ENCODE measurements around the gene PTP4A1.

The PTP4A1 gene

GRCh38 chr6:63560801-63561287 lies 11.4 kb upstream of the PTP4A1 start:
- H3K27me3 ChIP-seq (ENCODE audit: control insufficient read depth in 1 of 2, insufficient read depth in 1 of 2, low read length in 2 of 2) = no peaks in the 10 kb centered on the region
- H2BK120ac ChIP-seq (ENCODE audit: low read depth, low read length) = no peak overlapping the region
- H3K79me1 ChIP-seq (replicated peaks; ENCODE audit: low read length, poor library complexity, severe bottlenecking) = no peaks in the 10 kb centered on the region
- no peak overlapping the region for H3K4me2 ChIP-seq (ENCODE audit: low read length, poor library complexity, severe bottlenecking)
- no peak overlapping the region for H2BK12ac ChIP-seq (ENCODE audit: low read length in 2 of 2)
- H3K23ac ChIP-seq (ENCODE audit: low read length in 2 of 2) = no peak overlapping the region
- no peak overlapping the region for H2BK15ac ChIP-seq (ENCODE audit: low read depth, poor library complexity, severe bottlenecking)
- no peak overlapping the region for H3K4me3 ChIP-seq (ENCODE audit: insufficient read depth in 1 of 2, low read depth in 1 of 2, low read length in 2 of 2)
- WGBS = 67% methylated on average over 1 of the region's 1 CpG
- H3K4me1 ChIP-seq (ENCODE audit: control insufficient read depth, insufficient read depth, low read depth, low read length) = no peaks in the 10 kb centered on the region
- no peak overlapping the region for H3K4ac ChIP-seq (ENCODE audit: low read depth in 1 of 2, low read length in 2 of 2)
- no peak overlapping the region for H3K27ac ChIP-seq (ENCODE audit: low read length, poor library complexity, severe bottlenecking)
- no peak overlapping the region for H3K18ac ChIP-seq (ENCODE audit: low read depth in 1 of 2, low read length in 2 of 2)
- H2AFZ ChIP-seq (ENCODE audit: low read depth, low read length) = no peak overlapping the region
- peak; percentile 50 for DNase-seq
- H4K91ac ChIP-seq (ENCODE audit: low read length) = no peak overlapping the region
- no peaks in the 10 kb centered on the region for H3K36me3 ChIP-seq (ENCODE audit: control insufficient read depth in 1 of 2, insufficient read depth in 2 of 2, low read depth in 1 of 2, low read length in 2 of 2)
- no peak overlapping the region for H4K8ac ChIP-seq (ENCODE audit: low read length)
- H2AK5ac ChIP-seq (ENCODE audit: low read length, severe bottlenecking) = no peak overlapping the region
- no peaks in the 10 kb centered on the region for H3K9me3 ChIP-seq (ENCODE audit: control insufficient read depth, low read length)
- H2BK5ac ChIP-seq (ENCODE audit: low read depth, low read length, poor library complexity, severe bottlenecking) = no peak overlapping the region
- H3K9ac ChIP-seq (ENCODE audit: low read length) = no peak overlapping the region
- no peak overlapping the region for H3K14ac ChIP-seq (ENCODE audit: low read length in 2 of 2)

- Histone ChIP-seq H3K14ac (ENCODE audit: low read length in 2 of 2) (no peak overlapping the region), H3K9me3 (ENCODE audit: control insufficient read depth, low read length) (no peaks in the 10 kb centered on the region), H3K4me1 (ENCODE audit: control insufficient read depth, insufficient read depth, low read depth, low read length) (no peaks in the 10 kb centered on the region), H2BK5ac (ENCODE audit: low read depth, low read length, poor library complexity, severe bottlenecking) (no peak overlapping the region), H3K27ac (ENCODE audit: low read length, poor library complexity, severe bottlenecking) (no peak overlapping the region), H3K27me3 (ENCODE audit: control insufficient read depth in 1 of 2, insufficient read depth in 1 of 2, low read length in 2 of 2) (no peaks in the 10 kb centered on the region), H3K4me2 (ENCODE audit: low read length, poor library complexity, severe bottlenecking) (no peak overlapping the region), H4K91ac (ENCODE audit: low read length) (no peak overlapping the region), H4K8ac (ENCODE audit: low read length) (no peak overlapping the region), H2AK5ac (ENCODE audit: low read length, severe bottlenecking) (no peak overlapping the region), H3K18ac (ENCODE audit: low read depth in 1 of 2, low read length in 2 of 2) (no peak overlapping the region), H2AFZ (ENCODE audit: low read depth, low read length) (no peak overlapping the region), H3K79me1 (replicated peaks; ENCODE audit: low read length, poor library complexity, severe bottlenecking) (no peaks in the 10 kb centered on the region), H3K36me3 (ENCODE audit: control insufficient read depth in 1 of 2, insufficient read depth in 2 of 2, low read depth in 1 of 2, low read length in 2 of 2) (no peaks in the 10 kb centered on the region), H2BK120ac (ENCODE audit: low read depth, low read length) (no peak overlapping the region), H3K4ac (ENCODE audit: low read depth in 1 of 2, low read length in 2 of 2) (no peak overlapping the region), H3K4me3 (ENCODE audit: insufficient read depth in 1 of 2, low read depth in 1 of 2, low read length in 2 of 2) (no peak overlapping the region), H3K23ac (ENCODE audit: low read length in 2 of 2) (no peak overlapping the region), H2BK15ac (ENCODE audit: low read depth, poor library complexity, severe bottlenecking) (no peak overlapping the region), H2BK12ac (ENCODE audit: low read length in 2 of 2) (no peak overlapping the region), H3K9ac (ENCODE audit: low read length) (no peak overlapping the region)
- DNase-seq = no peak
- 100% methylated on average over 1 of the region's 2 CpGs for WGBS
Measured at GRCh38 chr6:63561288-63561687, 11.0 kb upstream of the PTP4A1 start.

- no peak overlapping the region for H3K27ac ChIP-seq (ENCODE audit: low read length, poor library complexity, severe bottlenecking)
- 93% methylated on average over 1 of the region's 1 CpG for WGBS
- H3K27me3 ChIP-seq (ENCODE audit: control insufficient read depth in 1 of 2, insufficient read depth in 1 of 2, low read length in 2 of 2) = no peaks in the 10 kb centered on the region
- no peak for DNase-seq
- no peaks in the 10 kb centered on the region for H3K9me3 ChIP-seq (ENCODE audit: control insufficient read depth, low read length)
- no peak overlapping the region for H3K4me2 ChIP-seq (ENCODE audit: low read length, poor library complexity, severe bottlenecking)
- H2BK15ac ChIP-seq (ENCODE audit: low read depth, poor library complexity, severe bottlenecking) = no peak overlapping the region
- no peak overlapping the region for H2AFZ ChIP-seq (ENCODE audit: low read depth, low read length)
- H2BK12ac ChIP-seq (ENCODE audit: low read length in 2 of 2) = no peak overlapping the region
- no peak overlapping the region for H2BK5ac ChIP-seq (ENCODE audit: low read depth, low read length, poor library complexity, severe bottlenecking)
- H3K79me1 ChIP-seq (replicated peaks; ENCODE audit: low read length, poor library complexity, severe bottlenecking) = no peaks in the 10 kb centered on the region
- H4K8ac ChIP-seq (ENCODE audit: low read length) = peak overlapping the region; percentile 41
- no peaks in the 10 kb centered on the region for H3K36me3 ChIP-seq (ENCODE audit: control insufficient read depth in 1 of 2, insufficient read depth in 2 of 2, low read depth in 1 of 2, low read length in 2 of 2)
- H2BK120ac ChIP-seq (ENCODE audit: low read depth, low read length) = no peak overlapping the region
- no peak overlapping the region for H3K4me3 ChIP-seq (ENCODE audit: insufficient read depth in 1 of 2, low read depth in 1 of 2, low read length in 2 of 2)
- H2AK5ac ChIP-seq (ENCODE audit: low read length, severe bottlenecking) = no peak overlapping the region
- no peak overlapping the region for H3K14ac ChIP-seq (ENCODE audit: low read length in 2 of 2)
- no peaks in the 10 kb centered on the region for H3K4me1 ChIP-seq (ENCODE audit: control insufficient read depth, insufficient read depth, low read depth, low read length)
- H3K23ac ChIP-seq (ENCODE audit: low read length in 2 of 2) = no peak overlapping the region
- H3K18ac ChIP-seq (ENCODE audit: low read depth in 1 of 2, low read length in 2 of 2) = no peak overlapping the region
- H3K4ac ChIP-seq (ENCODE audit: low read depth in 1 of 2, low read length in 2 of 2) = no peak overlapping the region
- H3K9ac ChIP-seq (ENCODE audit: low read length) = no peak overlapping the region
- H4K91ac ChIP-seq (ENCODE audit: low read length) = no peak overlapping the region
Measured at GRCh38 chr6:63563235-63563634, 9.0 kb upstream of the PTP4A1 start.

GRCh38 chr6:63565058-63565726 lies 7.1 kb upstream of the PTP4A1 start:
- no peak overlapping the region for H2BK12ac ChIP-seq (ENCODE audit: low read length in 2 of 2)
- H2BK15ac ChIP-seq (ENCODE audit: low read depth, poor library complexity, severe bottlenecking) = no peak overlapping the region
- no peaks in the 10 kb centered on the region for H3K9me3 ChIP-seq (ENCODE audit: control insufficient read depth, low read length)
- H3K14ac ChIP-seq (ENCODE audit: low read length in 2 of 2) = no peak overlapping the region
- H2AFZ ChIP-seq (ENCODE audit: low read depth, low read length) = no peak overlapping the region
- no peak overlapping the region for H3K9ac ChIP-seq (ENCODE audit: low read length)
- peak; percentile 45 for DNase-seq
- no peaks in the 10 kb centered on the region for H3K4me1 ChIP-seq (ENCODE audit: control insufficient read depth, insufficient read depth, low read depth, low read length)
- no peak overlapping the region for H3K4ac ChIP-seq (ENCODE audit: low read depth in 1 of 2, low read length in 2 of 2)
- no peak overlapping the region for H4K91ac ChIP-seq (ENCODE audit: low read length)
- H3K79me1 ChIP-seq (replicated peaks; ENCODE audit: low read length, poor library complexity, severe bottlenecking) = peaks cover 3% of the 10 kb centered on the region
- H3K18ac ChIP-seq (ENCODE audit: low read depth in 1 of 2, low read length in 2 of 2) = no peak overlapping the region
- H2BK5ac ChIP-seq (ENCODE audit: low read depth, low read length, poor library complexity, severe bottlenecking) = no peak overlapping the region
- H3K23ac ChIP-seq (ENCODE audit: low read length in 2 of 2) = no peak overlapping the region
- no peak overlapping the region for H3K4me3 ChIP-seq (ENCODE audit: insufficient read depth in 1 of 2, low read depth in 1 of 2, low read length in 2 of 2)
- no peaks in the 10 kb centered on the region for H3K27me3 ChIP-seq (ENCODE audit: control insufficient read depth in 1 of 2, insufficient read depth in 1 of 2, low read length in 2 of 2)
- WGBS = 100% methylated on average over 1 of the region's 4 CpGs
- no peak overlapping the region for H2AK5ac ChIP-seq (ENCODE audit: low read length, severe bottlenecking)
- H3K36me3 ChIP-seq (ENCODE audit: control insufficient read depth in 1 of 2, insufficient read depth in 2 of 2, low read depth in 1 of 2, low read length in 2 of 2) = no peaks in the 10 kb centered on the region
- H3K4me2 ChIP-seq (ENCODE audit: low read length, poor library complexity, severe bottlenecking) = no peak overlapping the region
- no peak overlapping the region for H4K8ac ChIP-seq (ENCODE audit: low read length)
- no peak overlapping the region for H3K27ac ChIP-seq (ENCODE audit: low read length, poor library complexity, severe bottlenecking)
- no peak overlapping the region for H2BK120ac ChIP-seq (ENCODE audit: low read depth, low read length)
